IPS-NIHi7 (cell line): ENCODE data around the gene PRKG2.

Experiments
- DNase-seq: peaks from one replicate; pipeline ENCODE4 v3.0.0; 2012; ENCODE audit warnings: mixed read lengths; ENCODE audit errors: extremely low spot score

PRKG2 gene

DNA sequence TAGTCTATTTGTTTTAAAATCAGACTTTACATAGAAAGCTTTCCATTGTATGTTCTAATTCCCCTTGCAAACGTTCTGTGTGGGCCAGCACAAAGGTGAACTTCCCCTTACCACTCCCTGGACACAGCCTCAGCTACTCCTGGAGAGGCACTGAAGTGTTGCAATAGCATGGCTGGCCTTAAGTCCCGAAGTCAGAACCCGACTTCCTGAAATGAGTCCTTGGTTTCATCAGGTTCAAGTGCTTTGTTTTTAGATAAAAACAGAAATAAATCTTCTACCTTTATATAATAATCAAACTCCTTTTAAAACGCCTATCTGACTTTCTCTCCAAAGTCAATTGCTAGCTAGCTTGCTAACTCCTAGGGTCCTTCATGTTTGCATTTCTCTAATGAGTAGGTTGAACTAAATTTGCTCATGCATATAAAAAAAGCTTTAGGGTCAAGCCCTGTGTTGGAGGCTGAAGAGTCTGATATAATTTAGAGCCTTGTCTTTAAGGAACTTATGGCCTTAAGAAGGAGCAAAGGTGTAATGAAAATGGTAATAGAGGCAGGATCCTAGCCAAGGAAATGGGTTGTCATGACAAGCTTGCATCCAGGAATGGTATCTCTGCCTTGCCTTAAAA lies 175.6 kb downstream of the PRKG2 start:
- no peak for DNase-seq

- no peak for DNase-seq
These were observed 176.2 kb downstream of the PRKG2 start for GRCh38 chr4:81038636-81039350.
